GM12878 (cell line): ENCODE results near the gene TCF4. TPM values are rescaled to one million over a fixed set of nuclear protein-coding genes. Genes with fewer than 3 reads are reported as not detected.

Experiments used
- ATAC-seq: fragments of 200-7000 bp; cut with Tn5 transposase; 3 replicates; pipeline ENCODE4 v1.9.1; 2020; ENCODE audit warnings: mild to moderate bottlenecking, moderate library complexity
- BruUV-seq: library from RNA; stranded (reverse); fragments of 400-500 nt; replicated peaks from 2 replicates; lab custom pipeline; 2021; lab: Mats Ljungman, UMichigan
- CTCF ChIA-PET: fragments of 300-600 bp; sonication (Branson Sonifier 250); formaldehyde crosslinking; extraction: SDS; loops from one replicate; lab custom pipeline; 2021; ENCODE audit warnings: inconsistent platforms; lab: Yijun Ruan, JAX
- POLR2A ChIA-PET: fragments of 350-600 bp; formaldehyde crosslinking; extraction: SDS; loops from one replicate; lab custom pipeline; 2021; ENCODE audit warnings: inconsistent platforms; lab: Charles Lee
- RAD21 ChIA-PET: fragments of 300-600 bp; sonication (Branson Sonifier 250); formaldehyde crosslinking; loops from one replicate; lab custom pipeline; 2023; ENCODE audit warnings: antibody characterized with exemption; ENCODE audit not compliant: unreplicated experiment; lab: Charles Lee
- SMC1A ChIA-PET: fragments of 300-600 bp; sonication (Branson Sonifier 250); formaldehyde crosslinking; loops from one replicate; lab custom pipeline; 2023; ENCODE audit not compliant: unreplicated experiment, uncharacterized antibody; lab: Charles Lee
- DNase-seq: peaks from one replicate; pipeline ENCODE4 v3.0.0-alpha.2; 2011; ENCODE audit warnings: low read depth, low spot score
- FAIRE-seq: peaks from 3 replicates; lab custom pipeline; 2011; peaks lifted over from hg19 to GRCh38; lab: Jason Lieb, UNC
- H2AFZ ChIP-seq: 2 replicates; pipeline ENCODE4 v1.6.0; 2011; ENCODE audit warnings: low read depth, low read length, control low read depth; ENCODE audit not compliant: control insufficient read depth
- H3K27ac ChIP-seq: 2 replicates; pipeline ENCODE4 v1.5.1; 2011; ENCODE audit warnings: control low read depth; ENCODE audit not compliant: control insufficient read depth, insufficient read depth
- H3K27me3 ChIP-seq, 2 experiments: replicated peaks in 1 of 2; 2 replicates each; pipeline versions ENCODE4 v1.6.0 to v1.6.1; 2011; ENCODE audit warnings: low read length in 1 of 2; ENCODE audit not compliant: control insufficient read depth in 2 of 2, insufficient read depth in 2 of 2
- H3K36me3 ChIP-seq, 2 experiments: 2 replicates each; pipeline ENCODE4 v1.5.1; 2011; ENCODE audit warnings: low read length in 1 of 2; ENCODE audit not compliant: control insufficient read depth in 2 of 2, insufficient read depth in 2 of 2
- H3K4me1 ChIP-seq: 2 replicates; pipeline ENCODE4 v1.6.1; 2011; ENCODE audit warnings: mild to moderate bottlenecking, low read length, moderate library complexity, mixed read lengths; ENCODE audit not compliant: control insufficient read depth, insufficient read depth
- H3K4me2 ChIP-seq: 2 replicates; pipeline ENCODE4 v1.6.0; 2011; ENCODE audit warnings: control low read depth; ENCODE audit not compliant: control insufficient read depth, insufficient read depth
- H3K4me3 ChIP-seq: fragments of 200-600 bp; sonication (generic); 2 replicates; pipeline ENCODE4 v1.5.1; 2016
- H3K79me2 ChIP-seq: 2 replicates; pipeline ENCODE4 v1.6.0; 2011; ENCODE audit warnings: low read length; ENCODE audit not compliant: control insufficient read depth, insufficient read depth
- H3K9ac ChIP-seq: 2 replicates; pipeline ENCODE4 v1.8.0; 2011; ENCODE audit warnings: low read length, control low read depth, mixed read lengths; ENCODE audit not compliant: control insufficient read depth, insufficient read depth
- H3K9me3 ChIP-seq: replicated peaks from 3 replicates; pipeline ENCODE4 v1.5.1; 2011; ENCODE audit warnings: mild to moderate bottlenecking, low read length; ENCODE audit not compliant: control insufficient read depth, insufficient read depth
- H4K20me1 ChIP-seq: 2 replicates; pipeline ENCODE4 v1.6.0; 2011; ENCODE audit not compliant: control insufficient read depth, insufficient read depth
- CBX5 ChIP-seq: sonication (generic); IDR thresholded peaks from 2 replicates; pipeline ENCODE4 v1.6.1; 2016; ENCODE audit warnings: low read depth, moderate library complexity, mild to moderate bottlenecking, inconsistent platforms
- E2F4 ChIP-seq: IDR thresholded peaks from 2 replicates; pipeline ENCODE4 v1.6.1; 2012; ENCODE audit warnings: low read depth, low read length, improper control_type of control experiment
- EGR1 ChIP-seq, 2 experiments: IDR thresholded peaks; 1 replicate in 1 of 2; 2 replicates in 1 of 2; pipeline ENCODE4 v1.6.1; 2011 to 2012; ENCODE audit warnings: low read depth in 2 of 2, low read length in 2 of 2, borderline replicate concordance in 1 of 2, mild to moderate bottlenecking in 1 of 2, moderate library complexity in 1 of 2
- ESRRA ChIP-seq: IDR thresholded peaks from 2 replicates; pipeline ENCODE4 v1.6.1; 2012; ENCODE audit warnings: mild to moderate bottlenecking, low read length, improper control_type of control experiment
- EZH2 ChIP-seq: IDR thresholded peaks from 2 replicates; pipeline ENCODE4 v1.6.1; 2012; ENCODE audit warnings: low read depth, mild to moderate bottlenecking, control low read depth, inconsistent platforms, low read length, borderline replicate concordance; ENCODE audit not compliant: control insufficient read depth
- HCFC1 ChIP-seq: fragments of 150-350 bp; IDR thresholded peaks from 2 replicates; pipeline ENCODE4 v1.6.1; 2014; ENCODE audit warnings: low read length
- HDAC6 ChIP-seq: fragments of 200-600 bp; sonication (generic); IDR thresholded peaks from one replicate; pipeline ENCODE4 v1.8.0; 2017; ENCODE audit warnings: antibody characterized with exemption; ENCODE audit not compliant: unreplicated experiment
- MTA2 ChIP-seq: fragments of 450-650 bp; IDR thresholded peaks from 2 replicates; pipeline ENCODE4 v1.6.1; 2016; ENCODE audit warnings: low read depth, mild to moderate bottlenecking, moderate library complexity
- NFXL1 ChIP-seq: fragments of 450-650 bp; IDR thresholded peaks from 2 replicates; pipeline ENCODE4 v1.6.1; 2017; ENCODE audit warnings: antibody characterized with exemption, mild to moderate bottlenecking, borderline replicate concordance
- NR2C1 ChIP-seq: fragments of 450-650 bp; IDR thresholded peaks from 2 replicates; pipeline ENCODE4 v1.6.1; 2017; ENCODE audit warnings: antibody characterized with exemption, mild to moderate bottlenecking, moderate library complexity
- POLR2AphosphoS2 ChIP-seq: IDR thresholded peaks from 2 replicates; pipeline ENCODE4 v1.6.1; 2011; ENCODE audit warnings: low read depth, mild to moderate bottlenecking, low read length, improper control_type of control experiment, moderate library complexity
- RAD21 ChIP-seq: IDR thresholded peaks from 2 replicates; pipeline ENCODE4 v1.6.1; 2011; ENCODE audit warnings: mild to moderate bottlenecking, low read depth, low read length, moderate library complexity; ENCODE audit not compliant: insufficient read depth
- RB1 ChIP-seq: fragments of 450-650 bp; formaldehyde crosslinking; IDR thresholded peaks from 2 replicates; pipeline ENCODE4 v1.6.1; 2017; ENCODE audit warnings: mild to moderate bottlenecking, borderline replicate concordance
- SIN3A ChIP-seq: IDR thresholded peaks from 2 replicates; pipeline ENCODE4 v1.6.1; 2012; ENCODE audit warnings: low read depth, low read length, improper control_type of control experiment
- TCF3 ChIP-seq: IDR thresholded peaks from 2 replicates; pipeline ENCODE4 v1.6.1; 2012; ENCODE audit warnings: low read depth, mild to moderate bottlenecking, low read length, borderline replicate concordance; ENCODE audit not compliant: insufficient read depth
- ZNF274 ChIP-seq: IDR thresholded peaks from one replicate; pipeline ENCODE4 v1.8.0; 2011; ENCODE audit not compliant: insufficient read length, insufficient read depth
- WGBS: methylation state at CpG from one replicate; pipeline ENCODE4 v1.1.6; 2016; ENCODE audit warnings: low lambda C conversion rate; ENCODE audit not compliant: insufficient replicate concordance, insufficient coverage; ENCODE audit errors: missing lambda C conversion rate; 5-methylcytosine and 5-hydroxymethylcytosine counted together
- in situ Hi-C: fragments of 300-500 bp; cut with MboI; formaldehyde crosslinking; loops from 9 replicates; pipeline ENCODE4 v1.14.3; 2018; ENCODE audit warnings: mixed read lengths
- intact Hi-C: fragments of 100-400 bp; cut with micrococcal nuclease; formaldehyde crosslinking; loops from one replicate; pipeline ENCODE4 v1.14.2; 2022; ENCODE audit not compliant: unreplicated experiment
- polyA plus RNA-seq, 11 experiments: library from polyadenylated mRNA; depleted of rRNA in 4 of 11; unstranded in 6 of 11; stranded (reverse) in 5 of 11; fragments of >200 nt; fragmentation: Nextera tagmentation in 4 of 11; fragmentation: Illumina TruSeq in 1 of 11; extraction: Ambion mirVana in 4 of 11; extraction: Trizol in 1 of 11; gene quantifications; 1 replicate in 1 of 11; 2 replicates in 10 of 11; pipeline versions ENCODE4 v1.2.1 to v1.2.3, GENCODE V29; 2011 to 2016; ENCODE audit warnings: inconsistent platforms in 2 of 11, missing spikeins in 2 of 11, low read depth in 1 of 11
- total RNA-seq, 4 experiments: library from RNA; depleted of rRNA in 3 of 4; stranded (reverse); fragments of >200 nt in 3 of 4; fragmentation: Illumina TruSeq in 1 of 4; extraction: Trizol in 1 of 4; gene quantifications; 2 replicates each; pipeline versions ENCODE4 v1.2.1 to v1.2.3, GENCODE V29; 2013 to 2021
- TF ChIP-seq, protein P1 (sequence below): IDR thresholded peaks from 2 replicates; pipeline ENCODE4 v1.6.1; 2011; ENCODE audit warnings: low read depth, mild to moderate bottlenecking, low read length, moderate library complexity, borderline replicate concordance; ENCODE audit errors: extremely low read depth

Gene TCF4
- total and polyA plus RNA-seq, 10 of the 15 experiments (the other 5 are each of a cell fraction or from before 2014, with no cell fraction given) = 15.2 to 94.0 (median 31.5) TPM

DNA sequence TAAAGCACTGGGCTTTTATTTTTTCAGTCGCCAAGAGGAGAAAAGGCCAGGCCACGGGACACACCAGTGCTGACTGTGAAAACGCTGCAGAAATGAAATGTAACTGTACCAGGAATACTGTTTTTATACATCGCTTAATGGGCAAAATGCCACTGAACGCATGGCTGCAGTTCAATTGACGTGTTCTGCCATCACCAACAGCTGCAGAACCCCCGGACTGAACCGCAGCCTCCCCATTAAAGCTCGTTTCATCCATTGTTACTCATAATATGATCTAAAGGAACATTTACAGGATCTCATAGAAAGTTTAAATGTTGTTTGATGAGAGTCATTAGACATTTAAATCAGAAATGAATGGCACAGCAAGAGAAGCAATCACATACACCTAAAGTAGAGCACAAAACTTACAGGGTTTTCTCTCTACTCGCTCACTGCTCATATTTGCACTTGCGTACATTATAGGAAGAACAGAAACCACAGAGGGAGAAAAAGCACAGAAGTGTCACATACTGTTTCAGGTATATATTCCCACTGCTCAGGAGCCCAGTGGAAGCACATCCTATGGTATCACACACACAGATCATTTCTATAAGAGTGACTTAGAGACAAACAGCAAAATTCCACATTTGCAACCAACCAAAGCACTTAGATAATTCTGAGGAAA, 35.3 kb downstream of the TCF4 start:
- Histone ChIP-seq H3K4me2 (no peak overlapping the region), H3K4me1 (no peaks in the 10 kb centered on the region), H3K4me3 (no peak overlapping the region), H3K79me2 (no peaks in the 10 kb centered on the region), H3K9ac (no peak overlapping the region), H3K27me3 (no peaks in the 10 kb centered on the region), H3K36me3 (no peaks in the 10 kb centered on the region), H3K27ac (no peak overlapping the region), H3K9me3 (no peaks in the 10 kb centered on the region), H2AFZ (no peak overlapping the region), H4K20me1 (no peaks in the 10 kb centered on the region)
- WGBS = under 1% methylated on average over 11 of the region's 11 CpGs
- ChIA-PET CTCF (interaction anchor here (0.5 kb wide), 1 partner anchor 34 kb away, joined by 3 read pairs; no protein-coding TSS in a partner anchor), POLR2A (no interaction called here), SMC1A (no interaction called here), RAD21 (no interaction called here)
- ATAC-seq (no peak), FAIRE-seq (no peak), DNase-seq (no peak)
- in situ Hi-C loops = no loop called here
- intact Hi-C loops = no loop called here
- no TSS peak for BruUV-seq
- no peak for TF ChIP-seq RB1

GRCh38 chr18:55551227-55551626, 36.8 kb downstream of the TCF4 start:
- no peak overlapping the region for H3K9ac ChIP-seq
- no peaks in the 10 kb centered on the region for H3K36me3 ChIP-seq
- ChIA-PET POLR2A (no interaction called here), SMC1A (no interaction called here), RAD21 (no interaction called here), CTCF (no interaction called here)
- H2AFZ ChIP-seq = no peak overlapping the region
- WGBS = 24% methylated on average over 8 of the region's 8 CpGs
- in situ Hi-C loops (no loop called here), intact Hi-C loops (no loop called here)
- no peaks in the 10 kb centered on the region for H3K79me2 ChIP-seq
- FAIRE-seq (no peak), DNase-seq (no peak), ATAC-seq (no peak)
- no peaks in the 10 kb centered on the region for H4K20me1 ChIP-seq
- no peak overlapping the region for H3K4me3 ChIP-seq
- H3K27ac ChIP-seq = no peak overlapping the region
- no peaks in the 10 kb centered on the region for H3K27me3 ChIP-seq
- no TSS peak for BruUV-seq
- no peaks in the 10 kb centered on the region for H3K9me3 ChIP-seq
- H3K4me1 ChIP-seq = no peaks in the 10 kb centered on the region
- H3K4me2 ChIP-seq = no peak overlapping the region
- TF ChIP-seq RAD21 = no peak
- no peak for TF ChIP-seq ZNF274
- no peak for TF ChIP-seq POLR2AphosphoS2
- TF ChIP-seq NFXL1 = no peak
- no peak for TF ChIP-seq SIN3A
- no peak for TF ChIP-seq HCFC1
- TF ChIP-seq TCF3 = no peak
- TF ChIP-seq NR2C1 = no peak
- TF ChIP-seq ESRRA = no peak
- TF ChIP-seq EGR1 (IDR thresholded peaks at IDR 0.05; ENCODE audit: borderline replicate concordance in 1 of 2, low read depth in 2 of 2, low read length in 2 of 2) = no peak
- TF ChIP-seq, protein P1, sequence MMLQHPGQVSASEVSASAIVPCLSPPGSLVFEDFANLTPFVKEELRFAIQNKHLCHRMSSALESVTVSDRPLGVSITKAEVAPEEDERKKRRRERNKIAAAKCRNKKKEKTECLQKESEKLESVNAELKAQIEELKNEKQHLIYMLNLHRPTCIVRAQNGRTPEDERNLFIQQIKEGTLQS = no peak
- TF ChIP-seq E2F4 = no peak
- no peak for TF ChIP-seq HDAC6
- no peak for TF ChIP-seq EZH2
- no peak for TF ChIP-seq MTA2
- no peak for TF ChIP-seq CBX5
